Measurements from ENCODE around the gene MC1R. TPM values are rescaled to one million over a fixed set of nuclear protein-coding genes. Genes with fewer than 3 reads are reported as not detected.

Gene MC1R
- total RNA-seq, 1 experiment from 2014 or later: 12.2 TPM

DNA sequence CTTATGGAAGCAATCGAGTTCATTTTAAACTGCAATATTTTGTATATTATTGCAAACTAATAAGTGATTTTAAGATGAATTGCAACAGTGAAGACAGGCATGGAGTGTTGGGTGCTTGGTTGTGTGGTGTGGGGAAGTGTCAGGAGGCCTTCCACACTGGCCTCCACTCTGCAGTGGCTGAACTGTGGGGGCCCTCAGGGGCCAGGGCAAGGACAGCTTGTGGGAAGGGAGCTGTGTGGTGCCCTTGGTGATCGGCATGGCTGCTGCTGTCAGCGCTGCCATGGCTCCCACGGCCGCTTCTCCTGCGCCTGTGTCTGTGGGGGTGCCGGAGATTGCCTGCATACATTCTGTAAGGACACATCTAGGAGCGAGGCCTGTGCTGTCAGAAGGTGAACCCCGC is 26.0 kb upstream of the MC1R start:
- Histone ChIP-seq H3K9me2 (ENCODE audit: insufficient read depth) (no peaks in the 10 kb centered on the region), H4K20me1 (ENCODE audit: insufficient read depth) (no peaks in the 10 kb centered on the region), H3K79me2 (ENCODE audit: insufficient read depth, low read length) (peaks cover 18% of the 10 kb centered on the region; the same call in 1 of the 2 replicates), H3K9me3 (ENCODE audit: control insufficient read depth in 1 of 2, insufficient read depth in 1 of 2, low read depth in 1 of 2, low read length in 2 of 2) (no peaks in the 10 kb centered on the region), H3K27ac (ENCODE audit: low read depth, low read length) (no peak overlapping the region), H3K4me1 (ENCODE audit: control insufficient read depth in 1 of 2, insufficient read depth in 2 of 2, low read length in 2 of 2) (no peaks in the 10 kb centered on the region), H3K27me3 (ENCODE audit: insufficient read depth, low read length) (no peaks in the 10 kb centered on the region), H3K4me2 (ENCODE audit: low read length) (no peak overlapping the region), H3K9ac (ENCODE audit: low read length) (no peak overlapping the region), H2AFZ (ENCODE audit: low read depth, low read length, poor library complexity, severe bottlenecking) (no peak overlapping the region), H3K36me3 (ENCODE audit: control insufficient read depth in 1 of 2, insufficient read depth in 2 of 2, low read length in 2 of 2) (peaks cover 55 to 72% of the 10 kb centered on the region in 2 experiments), H3K4me3 (replicated peaks in 1 of 2; ENCODE audit: low read depth in 1 of 2, low read length in 2 of 2) (no peak overlapping the region)
- CTCF ChIA-PET: no interaction called here
- RAD21 ChIA-PET (ENCODE audit: low non-redundant PET in 1 of 2, low total read pairs in 2 of 2, uncharacterized antibody in 2 of 2, unreplicated experiment in 2 of 2): no interaction called here
- POLR2A ChIA-PET: no interaction called here
- intact Hi-C loops (cut with micrococcal nuclease): no loop called here
- no peak for TF ChIP-seq ELF1 (IDR thresholded peaks at IDR 0.05; ENCODE audit: borderline replicate concordance, low read depth)
- no peak for TF ChIP-seq CTCF (IDR thresholded peaks at IDR 0.05 in 2 of 3, conservative IDR thresholded peaks at IDR 0.05 in 1 of 3; ENCODE audit: borderline replicate concordance in 1 of 3, insufficient read depth in 1 of 3, low read depth in 2 of 3, low read length in 2 of 3)
- no peak for TF ChIP-seq FOSL1 (IDR thresholded peaks at IDR 0.05; ENCODE audit: low read depth)
- TF ChIP-seq ZBTB33 (IDR thresholded peaks at IDR 0.05; ENCODE audit: extremely low read depth, insufficient replicate concordance, low read length): no peak
- no peak for TF ChIP-seq MAX (IDR thresholded peaks at IDR 0.05)
- TF ChIP-seq RAD21 (IDR thresholded peaks at IDR 0.05; ENCODE audit: low read depth): no peak
- no peak for TF ChIP-seq REST (IDR thresholded peaks at IDR 0.05; ENCODE audit: low read depth)
- no peak for TF ChIP-seq YY1 (IDR thresholded peaks at IDR 0.05; ENCODE audit: extremely low read depth, insufficient replicate concordance, low read depth, low read length)
- TF ChIP-seq SIN3A (IDR thresholded peaks at IDR 0.05; ENCODE audit: low read depth): no peak
- no peak for TF ChIP-seq ZNF274 (IDR thresholded peaks at IDR 0.05; ENCODE audit: low read depth, low read length)
- DNase-seq (ENCODE audit: low read depth, low spot score): no peak
- no peak for ATAC-seq
- no TSS peak for BruUV-seq (replicated peaks)
